CD4-positive, CD25-positive, alpha-beta regulatory T cell (primary cell): ENCODE results near the gene TRAPPC1. TPM values are rescaled to one million over a fixed set of nuclear protein-coding genes. Genes with fewer than 3 reads are reported as not detected.

Source experiments
- ATAC-seq, 2 donors: fragments of 150-1000 bp; cut with Tn5 transposase; one replicate each; pipeline ENCODE4 v1.10.0; 2021; ENCODE audit warnings: low read depth in 2 of 2, moderate number of reproducible peaks in 2 of 2, moderate library complexity in 1 of 2
- DNase-seq, 3 donors: peaks; one replicate each; pipeline versions ENCODE4 v3.0.0 to v3.0.0-alpha.2; 2012 to 2022; ENCODE audit warnings: mixed read lengths in 1 of 3
- H3K27ac ChIP-seq: one replicate; pipeline ENCODE4 v1.7.0; 2013; ENCODE audit warnings: mild to moderate bottlenecking, low read length; ENCODE audit not compliant: insufficient read depth, poor library complexity, severe bottlenecking
- H3K27me3 ChIP-seq: one replicate; pipeline ENCODE4 v1.7.0; 2013; ENCODE audit warnings: low read length; ENCODE audit not compliant: control insufficient read depth, insufficient read depth
- H3K36me3 ChIP-seq: one replicate; pipeline ENCODE4 v1.7.0; 2013; ENCODE audit warnings: mild to moderate bottlenecking, low read length, moderate library complexity; ENCODE audit not compliant: control insufficient read depth, insufficient read depth
- H3K4me1 ChIP-seq: 2 replicates; pipeline ENCODE4 v1.7.0; 2013; ENCODE audit warnings: mild to moderate bottlenecking, low read length; ENCODE audit not compliant: insufficient read depth, control insufficient read depth, poor library complexity, severe bottlenecking
- H3K4me3 ChIP-seq: one replicate; pipeline ENCODE4 v1.7.0; 2013; ENCODE audit warnings: low read depth, mild to moderate bottlenecking, low read length, moderate library complexity
- H3K9me3 ChIP-seq, 2 experiments: 1 replicate in 1 of 2; 2 replicates in 1 of 2; pipeline ENCODE4 v1.7.0; 2013; ENCODE audit warnings: low read length in 2 of 2, mild to moderate bottlenecking in 1 of 2, moderate library complexity in 1 of 2; ENCODE audit not compliant: control insufficient read depth in 2 of 2
- H3K27ac Mint-ChIP-seq, 3 donors: one replicate each; pipeline ENCODE4 v1.8.0; 2020 to 2022; ENCODE audit warnings: mild to moderate bottlenecking in 3 of 3, mixed read lengths in 3 of 3, moderate library complexity in 2 of 3
- H3K27me3 Mint-ChIP-seq: one replicate; pipeline ENCODE4 v1.8.0; 2022; ENCODE audit warnings: mild to moderate bottlenecking, mixed read lengths
- H3K36me3 Mint-ChIP-seq: one replicate; pipeline ENCODE4 v1.8.0; 2020; ENCODE audit warnings: mixed read lengths
- H3K4me1 Mint-ChIP-seq, 4 donors: one replicate each; pipeline ENCODE4 v1.8.0; 2020 to 2022; ENCODE audit warnings: mixed read lengths in 4 of 4, mild to moderate bottlenecking in 1 of 4
- H3K4me3 Mint-ChIP-seq, 4 donors: one replicate each; pipeline ENCODE4 v1.8.0; 2020 to 2022; ENCODE audit warnings: mild to moderate bottlenecking in 4 of 4, mixed read lengths in 4 of 4, moderate library complexity in 3 of 4
- H3K9me3 Mint-ChIP-seq, 7 donors: one replicate each; pipeline ENCODE4 v1.8.0; 2020 to 2022; ENCODE audit warnings: mixed read lengths in 7 of 7, mild to moderate bottlenecking in 3 of 7, moderate library complexity in 2 of 7
- polyA plus RNA-seq, 4 donors: library from polyadenylated mRNA; unstranded; fragments of 300-500 nt; fragmentation: Illumina TruSeq; gene quantifications; one replicate each; pipeline ENCODE4 v1.2.3, GENCODE V29; 2021
- total RNA-seq: library from RNA; stranded (reverse); gene quantifications from one replicate; pipeline ENCODE4 v1.2.3, GENCODE V29; 2022

TRAPPC1 gene
- total and polyA plus RNA-seq, 5 donors from 2014 or later = 114 to 297 (median 235) TPM

DNA sequence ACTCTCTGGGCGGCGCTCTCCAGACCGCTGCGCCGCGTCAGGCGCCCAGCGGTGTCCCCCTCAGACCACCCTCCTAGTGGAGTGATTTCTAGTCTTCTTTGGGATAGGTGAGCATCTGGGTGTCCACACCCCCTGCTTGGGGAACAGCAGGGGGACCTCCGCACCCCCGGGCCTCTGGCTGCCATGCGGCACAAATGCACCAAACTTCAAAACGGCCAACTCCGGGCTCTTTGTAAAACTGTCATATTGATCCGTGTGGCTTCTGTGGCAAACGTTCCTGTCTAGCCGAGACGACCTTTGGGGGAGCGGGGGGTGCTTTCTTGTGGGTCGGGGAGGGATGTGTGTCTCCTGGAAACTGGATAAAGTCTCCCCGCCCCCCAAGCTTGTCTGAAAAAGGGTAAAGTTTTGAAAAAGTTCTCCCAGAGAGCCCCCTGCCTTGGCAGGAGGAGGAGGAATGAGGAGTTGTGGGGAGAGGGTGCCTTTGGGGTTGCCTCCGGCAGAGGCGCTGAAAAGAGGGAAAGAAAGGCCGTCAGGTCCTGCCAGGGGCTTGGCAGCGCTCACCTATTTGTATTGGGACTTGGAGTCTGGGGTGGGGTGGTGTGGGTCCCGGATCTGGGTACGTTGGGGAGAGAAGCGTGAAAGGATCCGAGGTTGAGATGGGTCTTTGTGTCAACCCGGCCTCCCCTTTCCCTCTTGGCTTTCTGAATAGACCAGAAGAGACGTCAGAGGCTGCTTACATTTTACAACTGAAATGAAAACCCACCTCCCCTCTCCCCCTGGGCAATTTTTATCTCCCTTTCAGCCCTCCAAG is 45.3 kb downstream of the TRAPPC1 start:
- H3K36me3 Mint-ChIP-seq = peaks cover 16% of the 10 kb centered on the region
- no peak overlapping the region for H3K4me3 Mint-ChIP-seq
- peak; percentile 50 to 65 (median 60) for DNase-seq
- peaks cover 7% of the 10 kb centered on the region for H3K27me3 Mint-ChIP-seq
- Histone ChIP-seq H3K36me3 (peaks cover 19% of the 10 kb centered on the region), H3K4me3 (peak overlapping the region; percentile 87), H3K9me3 (no peaks in the 10 kb centered on the region), H3K4me1 (peaks cover 68% of the 10 kb centered on the region), H3K27me3 (no peaks in the 10 kb centered on the region), H3K27ac (peak overlapping the region; percentile 82)
- no peak overlapping the region for H3K27ac Mint-ChIP-seq
- H3K4me1 Mint-ChIP-seq = peaks cover 0 to 22% (median 7%) of the 10 kb centered on the region in 4 donors
- no peaks in the 10 kb centered on the region for H3K9me3 Mint-ChIP-seq
- ATAC-seq = no peak

DNA sequence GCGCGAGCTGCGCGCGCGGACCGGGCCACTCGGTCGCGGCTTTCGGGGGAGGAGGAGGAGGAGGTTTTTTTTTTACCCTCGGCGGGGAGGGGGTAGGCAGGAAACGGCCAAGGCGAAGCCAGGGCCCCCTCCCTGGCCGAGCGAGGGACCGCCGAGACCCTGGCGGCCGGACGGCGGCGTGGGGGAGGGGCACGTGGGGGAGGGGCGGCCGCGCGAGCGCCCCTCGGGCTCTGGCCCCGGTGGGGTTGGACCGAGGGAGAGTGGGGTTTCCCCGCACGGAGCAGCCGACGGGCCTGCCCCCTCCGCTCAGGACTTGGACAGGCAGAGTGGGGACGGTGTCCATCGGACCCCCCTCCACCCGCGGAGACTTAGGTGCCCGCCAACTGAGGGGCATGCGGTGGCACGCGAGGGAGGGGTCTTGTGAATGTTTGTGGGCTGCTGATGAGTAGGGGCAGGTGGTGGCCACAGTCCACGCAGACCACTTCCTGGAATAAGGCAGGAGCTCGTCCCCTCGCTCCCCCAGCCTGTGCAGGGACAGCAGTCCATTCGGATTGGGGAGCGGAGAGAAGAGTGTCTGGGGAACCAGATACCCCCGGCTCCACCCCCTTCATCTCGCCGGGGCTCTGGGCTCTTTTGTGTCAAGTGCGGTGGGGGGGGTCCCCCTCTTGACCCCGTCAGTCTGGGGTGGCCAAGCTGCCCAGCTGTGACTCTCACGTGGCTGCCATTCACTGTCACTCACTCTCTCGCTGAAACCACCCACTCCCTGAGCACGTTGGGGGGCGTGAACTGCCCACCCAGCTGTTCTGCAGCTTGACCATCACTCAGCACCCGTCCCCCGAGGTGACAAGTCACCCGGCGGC is 46.1 kb downstream of the TRAPPC1 start:
- Histone ChIP-seq H3K27ac (peak overlapping the region; percentile 82), H3K4me1 (peaks cover 76% of the 10 kb centered on the region), H3K9me3 (no peaks in the 10 kb centered on the region), H3K4me3 (peak overlapping the region; percentile 87), H3K27me3 (no peaks in the 10 kb centered on the region), H3K36me3 (peaks cover 13% of the 10 kb centered on the region)
- Mint-ChIP-seq H3K9me3 (no peaks in the 10 kb centered on the region), H3K36me3 (peaks cover 13% of the 10 kb centered on the region), H3K4me3 (peak overlapping the region in 1 of 4 donors; percentile 50), H3K27ac (no peak overlapping the region), H3K27me3 (peaks cover 7% of the 10 kb centered on the region), H3K4me1 (peaks cover 0 to 15% (median 7%) of the 10 kb centered on the region in 4 donors)
- peak; percentile 34 to 55 (median 51) for DNase-seq
- ATAC-seq = peak in 1 of 2 donors; percentile 4

DNA sequence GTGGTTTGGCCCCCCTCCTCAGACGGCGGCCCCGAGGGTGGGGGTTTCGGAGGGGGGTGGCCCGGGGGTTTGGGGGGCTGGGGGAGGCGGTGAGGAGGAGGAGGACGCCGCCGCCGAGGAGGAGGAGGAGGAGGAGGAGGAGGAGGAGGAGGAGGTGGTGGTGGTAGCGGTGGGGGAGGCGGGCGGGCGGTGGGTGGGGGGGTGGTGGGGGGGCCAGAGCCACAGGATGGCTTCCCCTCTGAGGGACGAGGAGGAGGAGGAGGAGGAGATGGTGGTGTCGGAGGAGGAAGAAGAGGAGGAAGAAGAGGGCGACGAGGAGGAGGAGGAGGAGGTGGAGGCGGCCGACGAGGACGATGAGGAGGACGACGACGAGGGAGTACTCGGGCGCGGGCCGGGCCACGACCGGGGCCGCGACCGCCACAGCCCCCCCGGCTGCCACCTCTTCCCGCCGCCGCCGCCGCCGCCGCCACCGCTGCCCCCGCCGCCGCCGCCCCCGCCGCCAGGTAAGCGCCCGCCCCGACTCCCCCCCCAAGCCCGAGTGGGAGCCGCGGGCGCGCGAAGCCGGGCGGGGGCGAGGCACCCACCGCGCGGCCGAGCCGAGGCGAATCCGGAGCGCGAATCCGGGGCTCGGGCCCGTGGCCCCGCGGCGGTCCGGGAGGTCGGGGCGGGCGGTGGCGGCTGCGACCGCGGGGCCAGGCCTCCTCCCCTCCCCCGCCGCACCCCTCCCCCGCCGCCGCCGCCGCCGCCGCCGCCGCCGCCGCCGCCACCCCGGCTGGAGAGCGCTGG is 47.0 kb downstream of the TRAPPC1 start:
- H3K27ac Mint-ChIP-seq = peak overlapping the region in 1 of 3 donors; percentile 58
- Histone ChIP-seq H3K27me3 (no peaks in the 10 kb centered on the region), H3K36me3 (peaks cover 12% of the 10 kb centered on the region), H3K27ac (peak overlapping the region; percentile 82), H3K4me3 (no peak overlapping the region), H3K4me1 (peaks cover 81% of the 10 kb centered on the region), H3K9me3 (no peaks in the 10 kb centered on the region)
- ATAC-seq (no peak), DNase-seq (peak; percentile 24 to 36 (median 28))
- peaks cover 0 to 8% (median 7%) of the 10 kb centered on the region in 4 donors for H3K4me1 Mint-ChIP-seq
- H3K27me3 Mint-ChIP-seq = peaks cover 7% of the 10 kb centered on the region
- H3K36me3 Mint-ChIP-seq = peaks cover 7% of the 10 kb centered on the region
- peak overlapping the region in 2 of 4 donors; percentile 77 to 84 for H3K4me3 Mint-ChIP-seq
- no peaks in the 10 kb centered on the region for H3K9me3 Mint-ChIP-seq

DNA sequence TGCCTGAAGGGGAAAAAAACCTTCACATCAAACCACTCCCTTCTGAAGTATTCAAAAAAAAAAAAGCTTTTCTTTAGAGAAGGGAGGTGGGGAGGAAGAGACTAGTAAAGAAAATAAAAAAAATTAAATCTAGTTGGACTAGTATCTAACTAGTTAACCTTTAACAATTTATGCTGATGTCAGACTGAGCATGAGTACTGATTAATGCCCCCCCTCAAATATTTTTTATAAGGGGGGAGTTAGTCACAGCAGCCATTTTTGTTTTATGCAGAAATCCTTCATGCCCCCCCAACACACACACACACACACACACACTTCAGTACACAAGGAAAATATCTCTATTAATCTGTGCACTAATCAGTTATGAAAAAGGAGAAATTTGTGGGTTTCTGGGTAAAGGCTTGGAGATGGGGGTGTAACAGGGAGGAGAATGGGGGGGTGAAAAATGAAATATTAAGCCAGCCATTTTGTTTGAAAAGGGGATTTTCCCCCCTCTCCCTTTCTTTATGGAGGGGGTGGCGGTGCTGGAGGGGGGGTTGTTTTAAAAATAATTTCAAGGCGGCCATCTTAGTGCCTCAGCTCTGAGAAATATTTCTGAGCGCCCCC is 47.9 kb downstream of the TRAPPC1 start:
- Histone ChIP-seq H3K4me3 (peak overlapping the region; percentile 64), H3K27me3 (no peaks in the 10 kb centered on the region), H3K36me3 (peaks cover 14% of the 10 kb centered on the region), H3K9me3 (no peaks in the 10 kb centered on the region), H3K27ac (peak overlapping the region; percentile 67), H3K4me1 (peaks cover 72% of the 10 kb centered on the region)
- DNase-seq (peak; percentile 41 to 57 (median 46)), ATAC-seq (no peak)
- Mint-ChIP-seq H3K36me3 (peaks cover 7% of the 10 kb centered on the region), H3K9me3 (no peaks in the 10 kb centered on the region), H3K27me3 (peaks cover 7% of the 10 kb centered on the region), H3K4me1 (peaks cover 0 to 8% (median 7%) of the 10 kb centered on the region in 4 donors), H3K4me3 (peak overlapping the region in 1 of 4 donors; percentile 89), H3K27ac (peak overlapping the region in 2 of 3 donors; percentile 72 to 86)

DNA sequence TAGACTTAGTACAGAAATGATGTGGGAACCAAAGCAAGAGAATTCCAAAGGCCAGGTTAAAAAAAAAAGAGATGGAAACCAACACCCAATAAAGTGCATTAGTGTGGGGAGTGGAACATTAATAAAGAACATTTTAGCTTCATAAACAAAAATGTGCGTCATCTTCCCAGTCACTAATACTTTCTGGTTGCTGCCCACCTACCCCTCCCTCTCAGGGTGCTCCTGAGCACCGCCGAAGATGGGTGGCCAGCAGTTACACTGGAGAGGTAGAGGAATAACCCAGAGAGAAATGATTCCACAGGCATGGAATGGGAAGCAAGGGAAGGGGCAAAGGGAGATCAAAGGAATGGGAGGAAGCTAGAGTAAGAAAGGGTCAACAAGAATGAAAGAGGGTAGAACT is 49.1 kb downstream of the TRAPPC1 start:
- H3K4me1 Mint-ChIP-seq = peaks cover 0 to 8% (median 7%) of the 10 kb centered on the region in 4 donors
- Histone ChIP-seq H3K27ac (peak overlapping the region; percentile 67), H3K9me3 (no peaks in the 10 kb centered on the region), H3K36me3 (peaks cover 14% of the 10 kb centered on the region), H3K27me3 (no peaks in the 10 kb centered on the region), H3K4me1 (peaks cover 59% of the 10 kb centered on the region), H3K4me3 (peak overlapping the region; percentile 64)
- no peak overlapping the region for H3K4me3 Mint-ChIP-seq
- no peaks in the 10 kb centered on the region for H3K9me3 Mint-ChIP-seq
- ATAC-seq (no peak), DNase-seq (no peak)
- peaks cover 7% of the 10 kb centered on the region for H3K36me3 Mint-ChIP-seq
- H3K27me3 Mint-ChIP-seq = peaks cover 7% of the 10 kb centered on the region
- no peak overlapping the region for H3K27ac Mint-ChIP-seq

DNA sequence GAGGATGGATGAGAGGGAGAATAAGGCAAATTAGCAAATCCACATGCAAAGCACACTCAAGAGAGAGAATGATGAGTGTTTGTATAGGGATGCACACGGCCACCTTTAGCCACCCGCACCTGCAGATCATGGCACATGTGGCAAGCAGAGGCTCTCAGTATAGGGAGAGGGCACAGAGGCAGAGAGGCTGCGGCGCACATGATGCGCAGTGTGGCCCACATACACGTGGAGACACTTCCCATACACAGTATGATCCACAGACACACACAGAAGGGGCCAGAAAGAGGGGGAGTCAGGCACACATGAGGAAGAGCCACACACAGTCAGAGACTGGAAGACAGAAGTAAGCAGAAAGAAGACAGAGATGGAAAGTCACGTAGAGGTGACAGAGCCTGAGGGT is 49.7 kb downstream of the TRAPPC1 start:
- Histone ChIP-seq H3K27ac (peak overlapping the region; percentile 67), H3K27me3 (no peaks in the 10 kb centered on the region), H3K4me3 (peak overlapping the region; percentile 64), H3K4me1 (peaks cover 57% of the 10 kb centered on the region), H3K36me3 (peaks cover 14% of the 10 kb centered on the region), H3K9me3 (no peaks in the 10 kb centered on the region)
- Mint-ChIP-seq H3K36me3 (peaks cover 7% of the 10 kb centered on the region), H3K4me1 (peaks cover 0 to 11% (median 7%) of the 10 kb centered on the region in 4 donors), H3K27me3 (peaks cover 7% of the 10 kb centered on the region), H3K27ac (no peak overlapping the region), H3K9me3 (no peaks in the 10 kb centered on the region), H3K4me3 (no peak overlapping the region)
- ATAC-seq (no peak), DNase-seq (no peak)
